GM12801 (cell line): ENCODE measurements around the gene STAP2.

ENCODE experiments used
- CTCF ChIP-seq: IDR thresholded peaks from one replicate; pipeline ENCODE4 v1.5.1; 2011; ENCODE audit warnings: control low read depth; ENCODE audit not compliant: insufficient read length; ENCODE audit errors: extremely low read depth

STAP2 gene

GRCh38 chr19:4279530-4280422 is 58.9 kb downstream of the STAP2 start:
- TF ChIP-seq CTCF, result no peak

GRCh38 chr19:4279267-4279529 is 59.4 kb downstream of the STAP2 start:
- TF ChIP-seq CTCF, result no peak

- TF ChIP-seq CTCF, result no peak
Observed at GRCh38 chr19:4278419-4279266, 60.0 kb downstream of the STAP2 start, which contains the start of gene SHD. Gene SHD, plus strand, starts transcription at chr19:4279266. Its CDS starts 798 bp downstream, at chr19:4280064.

- no peak for TF ChIP-seq CTCF
Observed at GRCh38 chr19:4278010-4278409, 60.6 kb downstream of the STAP2 start.

GRCh38 chr19:4277191-4277696 is 61.4 kb downstream of the STAP2 start:
- no peak for TF ChIP-seq CTCF
